GM13976 (cell line): Measurements from ENCODE around the gene VAT1L.

ENCODE experiments used
- DNase-seq: peaks from one replicate; pipeline ENCODE4 v3.0.0; 2012; ENCODE audit warnings: low spot score
- CTCF ChIP-seq: IDR thresholded peaks from 2 replicates; pipeline ENCODE4 v1.5.1; 2012; ENCODE audit warnings: borderline replicate concordance, mild to moderate bottlenecking; ENCODE audit not compliant: insufficient read depth; ENCODE audit errors: extremely low read depth, missing control alignments, control extremely low read depth
- in situ Hi-C: fragments of 300-500 bp; cut with MboI; formaldehyde crosslinking; loops from one replicate; pipeline ENCODE4 v1.12.0; 2022; ENCODE audit warnings: low sequenced_read_pairs, mixed read lengths, inconsistent platforms; ENCODE audit not compliant: unreplicated experiment

The VAT1L gene

GRCh38 chr16:77925531-77925930 lies 137.2 kb downstream of the VAT1L start:
- TF ChIP-seq CTCF = no peak
- DNase-seq = no peak

GRCh38 chr16:77928096-77928495 lies 139.7 kb downstream of the VAT1L start:
- DNase-seq = no peak
- in situ Hi-C loops = no loop called here
- TF ChIP-seq CTCF = no peak

More at GRCh38 chr16:77925531-77925930, 137.2 kb downstream of the VAT1L start:
- in situ Hi-C loops = no loop called here

GRCh38 chr16:77929004-77929403 lies 140.6 kb downstream of the VAT1L start:
- in situ Hi-C loops = no loop called here
- TF ChIP-seq CTCF = no peak
- DNase-seq = no peak

GRCh38 chr16:77931058-77931457 lies 142.7 kb downstream of the VAT1L start:
- no peak for TF ChIP-seq CTCF
- in situ Hi-C loops = no loop called here
- no peak for DNase-seq

- in situ Hi-C loops = no loop called here
- TF ChIP-seq CTCF = no peak
- DNase-seq = no peak
These were observed 149.2 kb downstream of the VAT1L start for GRCh38 chr16:77937473-77938149.

GRCh38 chr16:77938913-77939312 lies 150.5 kb downstream of the VAT1L start:
- in situ Hi-C loops = no loop called here
- TF ChIP-seq CTCF = no peak
- no peak for DNase-seq
